ENCODE results near the gene LRCH4.

DNA sequence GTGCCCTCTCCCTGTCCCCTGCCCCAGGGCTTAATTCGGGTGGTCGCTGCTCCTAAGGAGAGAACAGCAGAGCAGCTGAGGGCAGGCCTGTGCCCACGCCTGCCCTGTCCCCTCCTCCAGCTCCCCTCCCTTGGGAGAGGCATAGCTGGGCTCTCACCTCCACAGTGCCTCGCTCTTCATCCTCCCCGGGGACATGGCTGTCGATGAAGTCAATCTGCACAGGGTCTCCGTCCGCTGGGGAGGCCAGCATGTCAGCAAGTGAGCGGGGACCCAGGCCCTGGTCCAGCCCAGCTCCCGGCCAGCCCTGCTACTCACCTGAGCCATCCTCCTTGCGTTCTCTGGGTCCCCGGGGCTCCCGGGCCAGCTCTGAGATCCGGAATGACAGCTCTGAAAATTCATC is 8.4 kb downstream of the LRCH4 start:
- TF ChIP-seq RAD21 (IDR thresholded peaks at IDR 0.05; ENCODE audit: low read depth) (no peak), YY1 (IDR thresholded peaks at IDR 0.05; ENCODE audit: low read depth) (no peak)
- TF ChIP-seq, protein P1, sequence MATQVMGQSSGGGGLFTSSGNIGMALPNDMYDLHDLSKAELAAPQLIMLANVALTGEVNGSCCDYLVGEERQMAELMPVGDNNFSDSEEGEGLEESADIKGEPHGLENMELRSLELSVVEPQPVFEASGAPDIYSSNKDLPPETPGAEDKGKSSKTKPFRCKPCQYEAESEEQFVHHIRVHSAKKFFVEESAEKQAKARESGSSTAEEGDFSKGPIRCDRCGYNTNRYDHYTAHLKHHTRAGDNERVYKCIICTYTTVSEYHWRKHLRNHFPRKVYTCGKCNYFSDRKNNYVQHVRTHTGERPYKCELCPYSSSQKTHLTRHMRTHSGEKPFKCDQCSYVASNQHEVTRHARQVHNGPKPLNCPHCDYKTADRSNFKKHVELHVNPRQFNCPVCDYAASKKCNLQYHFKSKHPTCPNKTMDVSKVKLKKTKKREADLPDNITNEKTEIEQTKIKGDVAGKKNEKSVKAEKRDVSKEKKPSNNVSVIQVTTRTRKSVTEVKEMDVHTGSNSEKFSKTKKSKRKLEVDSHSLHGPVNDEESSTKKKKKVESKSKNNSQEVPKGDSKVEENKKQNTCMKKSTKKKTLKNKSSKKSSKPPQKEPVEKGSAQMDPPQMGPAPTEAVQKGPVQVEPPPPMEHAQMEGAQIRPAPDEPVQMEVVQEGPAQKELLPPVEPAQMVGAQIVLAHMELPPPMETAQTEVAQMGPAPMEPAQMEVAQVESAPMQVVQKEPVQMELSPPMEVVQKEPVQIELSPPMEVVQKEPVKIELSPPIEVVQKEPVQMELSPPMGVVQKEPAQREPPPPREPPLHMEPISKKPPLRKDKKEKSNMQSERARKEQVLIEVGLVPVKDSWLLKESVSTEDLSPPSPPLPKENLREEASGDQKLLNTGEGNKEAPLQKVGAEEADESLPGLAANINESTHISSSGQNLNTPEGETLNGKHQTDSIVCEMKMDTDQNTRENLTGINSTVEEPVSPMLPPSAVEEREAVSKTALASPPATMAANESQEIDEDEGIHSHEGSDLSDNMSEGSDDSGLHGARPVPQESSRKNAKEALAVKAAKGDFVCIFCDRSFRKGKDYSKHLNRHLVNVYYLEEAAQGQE (IDR thresholded peaks at IDR 0.05; ENCODE audit: low read depth): no peak
